A172 (cell line): ENCODE results near the gene XIRP1. TPM values are rescaled to one million over a fixed set of nuclear protein-coding genes. Genes with fewer than 3 reads are reported as not detected.
"Not testable (repeated sequence)": the region's sequence is repeated elsewhere in the genome, so short reads cannot be mapped to it uniquely, and the experiment has no call there.

Experiments used
- DNase-seq: peaks from one replicate; pipeline ENCODE4 v3.0.0-alpha.2; 2015; ENCODE audit warnings: low spot score
- total RNA-seq: library from RNA; depleted of rRNA; stranded (reverse); fragments of >200 nt; shearing (Covaris generic); gene quantifications from 2 replicates; pipeline ENCODE4 v1.2.3, GENCODE V29; 2014

XIRP1 gene
- total RNA-seq, 1 experiment from 2014 or later: not detected

DNA sequence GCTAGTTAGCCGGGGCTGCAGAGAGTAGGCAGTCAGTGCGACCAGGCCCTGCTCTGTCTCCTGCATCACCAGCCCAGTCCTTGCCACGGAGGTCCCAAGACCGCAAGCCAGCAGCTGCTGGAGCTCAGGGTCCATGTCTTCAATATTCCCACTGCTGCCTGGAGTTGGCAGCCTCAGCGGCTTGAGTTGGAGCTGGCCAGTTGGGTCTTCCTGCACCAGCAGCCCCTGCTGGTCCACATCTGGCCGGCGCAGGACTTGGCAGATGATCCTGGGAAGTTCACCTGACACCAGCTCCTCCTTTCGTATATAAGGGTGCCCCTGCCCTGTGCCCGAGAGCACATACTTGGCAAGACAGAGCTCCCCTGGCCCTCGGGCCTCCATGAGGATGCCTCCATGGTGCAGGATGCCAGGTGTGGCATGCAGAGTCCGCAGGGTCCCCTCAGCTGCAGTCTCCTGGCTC, 5.7 kb downstream of the XIRP1 start:
- no peak for DNase-seq

DNA sequence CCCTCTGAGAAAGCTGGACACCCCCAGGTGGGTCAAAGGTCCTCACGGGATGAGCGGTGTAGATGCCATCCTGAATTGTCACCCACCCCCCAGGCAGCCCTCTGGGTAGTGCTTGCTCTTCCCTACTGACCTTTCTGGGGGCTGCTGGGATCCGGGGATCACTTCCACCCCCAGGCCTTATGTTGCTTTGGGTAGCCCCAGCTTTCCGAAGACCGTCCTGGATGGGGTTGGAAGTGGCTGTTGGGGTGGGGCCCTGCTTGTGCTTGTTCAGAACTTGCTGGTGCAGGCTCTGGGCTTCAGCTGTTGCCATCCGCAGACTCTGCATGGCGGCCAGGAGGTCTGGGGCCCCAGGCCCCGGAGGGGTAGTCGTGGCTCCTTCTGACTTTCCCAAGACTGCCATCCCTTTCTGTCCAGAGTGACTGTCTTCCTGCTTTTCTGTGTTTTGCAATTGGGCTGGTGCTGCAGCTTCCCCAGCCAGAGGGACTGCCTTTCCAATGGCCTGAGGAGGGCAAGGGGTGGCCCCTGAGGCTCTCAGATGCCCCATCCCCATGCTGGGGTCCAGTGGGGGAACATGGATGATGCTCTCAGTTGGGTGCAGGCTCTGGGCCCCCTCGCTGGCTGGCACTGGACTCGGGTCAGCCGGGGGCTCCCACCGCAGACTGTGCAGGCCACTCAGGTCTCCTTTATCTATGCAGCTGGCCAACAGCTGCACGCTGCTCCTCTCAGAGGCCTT, 6.3 kb downstream of the XIRP1 start:
- DNase-seq: no peak

DNA sequence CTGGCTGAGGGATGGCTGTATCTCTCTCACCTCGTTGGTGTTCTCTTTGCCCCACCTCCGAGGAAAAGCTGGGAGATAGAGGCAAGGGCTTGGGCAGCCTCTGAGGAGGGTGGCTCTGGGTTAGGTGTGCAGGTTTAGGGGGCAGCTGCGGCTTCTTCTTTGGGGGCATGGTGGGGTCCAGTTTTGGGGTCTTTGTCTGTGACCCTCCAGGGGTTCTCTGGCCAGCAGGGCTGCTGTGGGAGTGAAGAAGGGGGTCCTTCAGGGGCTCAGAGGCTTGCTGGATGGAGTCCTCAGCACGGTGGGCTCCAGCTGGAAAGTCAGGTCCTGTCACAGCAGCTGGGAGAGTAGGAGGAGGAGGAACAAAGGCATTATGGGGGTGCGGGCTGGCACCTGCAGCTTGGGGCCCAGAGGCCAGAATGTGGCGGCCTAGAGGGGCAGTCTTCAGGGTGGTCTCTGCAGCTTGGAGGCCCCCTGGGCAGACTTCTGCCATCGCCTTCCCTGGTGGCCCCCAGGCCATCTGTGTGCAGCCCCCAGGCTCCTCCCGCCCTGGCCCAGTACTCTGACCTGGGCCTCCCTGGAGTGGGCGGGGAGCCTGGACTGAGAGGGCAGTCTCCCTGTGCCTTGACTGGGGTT, 7.0 kb downstream of the XIRP1 start:
- DNase-seq: no peak

DNA sequence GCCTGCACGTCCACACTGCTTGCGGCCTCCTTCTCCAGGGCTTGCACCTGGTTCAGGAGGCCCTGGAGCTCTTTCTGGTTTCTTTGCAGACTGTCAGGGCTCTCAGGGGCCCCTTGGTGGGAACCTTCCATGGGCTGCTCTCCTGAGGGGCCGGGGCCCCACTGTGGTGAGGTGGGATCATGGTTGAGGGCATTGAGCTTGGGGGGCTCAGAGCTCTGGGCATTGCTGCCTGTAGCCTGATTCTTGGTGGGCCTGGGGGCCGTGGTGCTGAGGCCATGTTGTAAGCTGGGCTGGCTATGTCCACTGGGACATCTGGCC, 7.5 kb downstream of the XIRP1 start:
- DNase-seq: no peak

DNA sequence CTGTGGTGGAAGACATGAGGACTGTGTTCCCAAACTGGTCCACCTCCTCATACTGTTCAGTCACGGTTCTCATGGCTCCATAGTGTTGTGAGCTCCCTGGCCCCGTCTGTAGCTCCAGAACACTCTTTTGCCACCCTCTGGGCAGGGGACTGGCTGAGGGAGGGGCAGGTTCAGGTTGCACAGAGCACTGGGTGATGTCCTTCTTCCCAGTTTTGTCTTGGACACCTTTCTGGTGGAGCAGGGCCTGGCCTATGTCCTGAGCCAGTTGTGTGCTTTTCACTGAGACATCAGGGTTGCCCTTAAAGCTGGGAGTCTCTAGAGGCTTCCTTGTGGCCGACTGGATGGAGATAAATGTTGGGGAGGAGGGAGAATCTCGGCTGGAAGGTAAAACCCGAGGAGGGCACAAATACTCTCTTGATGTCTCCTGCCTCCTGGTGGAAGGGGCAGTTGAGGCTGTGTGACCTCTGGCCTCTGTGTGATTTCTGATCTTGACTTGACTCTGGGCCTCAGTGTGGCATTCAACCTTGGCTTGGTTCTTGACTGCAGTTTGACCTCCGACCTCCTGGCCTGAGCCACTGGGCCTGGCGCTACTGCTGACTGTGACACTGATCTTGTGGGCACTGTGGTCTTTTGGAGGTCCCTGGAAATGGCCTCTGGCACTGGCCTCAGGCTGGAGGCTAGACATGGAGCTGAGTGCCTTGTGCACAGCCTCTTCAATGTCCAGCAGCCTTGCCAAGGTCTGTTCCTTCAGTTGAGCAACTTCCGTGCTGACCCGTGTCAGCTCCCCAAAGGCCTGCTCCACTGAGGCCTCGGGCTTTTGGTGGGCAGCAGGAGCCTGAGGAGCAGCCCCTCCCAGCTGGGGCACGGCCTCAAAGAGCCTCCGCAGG, 8.1 kb downstream of the XIRP1 start:
- no peak for DNase-seq

DNA sequence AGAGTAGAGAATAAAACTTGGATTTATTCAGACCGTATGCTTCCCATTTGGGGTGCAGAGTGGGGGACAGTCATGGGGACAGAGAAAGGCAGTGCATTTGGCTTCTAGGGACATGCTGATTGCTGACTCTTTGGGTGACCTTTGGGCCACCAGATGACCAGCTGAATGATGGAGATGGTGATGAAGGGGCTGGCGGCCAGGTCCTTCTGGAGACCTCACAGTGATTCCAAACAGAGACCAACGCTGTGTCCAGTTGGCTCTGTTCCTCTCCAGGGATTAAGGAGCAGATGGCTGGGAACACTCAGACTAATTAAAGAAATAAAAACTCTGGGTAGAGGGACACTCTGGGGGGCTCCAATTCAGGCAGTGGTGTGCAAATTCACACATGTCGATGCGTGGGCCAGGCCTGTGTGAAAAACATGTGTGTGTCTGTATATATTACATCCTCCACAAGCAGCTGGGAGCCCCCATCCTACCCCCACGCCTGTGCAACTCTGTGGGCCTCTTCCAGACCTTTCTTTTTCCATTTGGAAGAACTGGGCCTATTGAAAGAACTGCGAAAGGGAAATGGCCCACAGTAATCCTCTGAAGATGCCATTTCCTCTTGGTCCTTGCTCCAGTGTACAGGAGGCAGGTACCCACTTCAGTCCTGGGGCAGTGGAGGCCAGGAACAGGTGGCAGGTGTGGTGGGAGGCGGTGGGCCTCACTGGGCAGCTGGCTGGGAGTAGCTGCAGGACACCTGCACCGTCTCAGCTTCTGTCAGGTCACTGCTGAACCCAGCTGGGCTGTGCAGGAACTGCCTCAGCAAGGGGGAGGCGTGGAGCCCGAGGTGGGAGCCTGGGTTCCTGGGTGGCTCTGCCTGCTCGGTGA, 8.9 kb downstream of the XIRP1 start:
- no peak for DNase-seq

DNA sequence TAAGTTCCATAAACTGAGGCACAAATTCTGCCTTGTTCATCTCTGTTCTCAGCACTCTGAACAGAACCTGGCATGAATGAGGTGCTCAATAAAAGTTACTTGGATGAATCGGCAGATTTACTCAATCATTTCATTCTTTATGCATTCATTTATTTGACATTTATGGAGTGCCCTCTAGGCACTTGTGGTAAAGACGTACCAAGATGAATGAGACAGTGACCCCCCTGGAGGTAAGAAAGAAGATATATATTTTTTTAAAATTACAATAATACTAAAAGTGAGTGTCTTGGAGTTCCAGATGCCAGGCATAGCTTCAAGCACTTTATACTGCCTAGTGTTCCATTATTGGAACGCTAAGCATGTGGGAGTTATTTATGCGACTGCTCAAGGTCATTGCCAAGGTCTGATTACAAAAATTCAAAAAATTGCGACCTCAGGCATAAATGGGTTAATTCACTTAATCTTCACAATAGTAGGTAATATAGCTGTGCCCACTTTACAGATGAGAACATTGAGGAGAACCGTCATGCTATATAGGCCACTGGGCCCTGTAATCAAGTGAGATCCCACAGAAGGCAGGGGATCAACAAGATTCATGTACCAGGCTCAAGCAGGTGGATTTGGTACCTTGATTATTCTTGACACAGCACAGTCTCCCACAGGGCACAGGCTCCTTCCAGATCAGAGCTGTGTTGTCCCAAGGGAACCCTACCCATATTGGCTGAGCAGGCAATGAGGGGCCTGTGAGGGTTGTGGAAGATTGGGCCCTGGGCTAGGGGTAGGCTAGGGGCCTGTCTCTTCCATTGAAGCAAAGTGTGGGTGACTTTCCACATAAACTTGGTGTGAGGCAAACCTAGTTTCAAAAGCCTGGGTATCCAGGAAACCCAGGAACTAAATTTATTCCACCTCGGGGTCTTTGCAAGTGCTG, 10.7 kb downstream of the XIRP1 start:
- no peak for DNase-seq

DNA sequence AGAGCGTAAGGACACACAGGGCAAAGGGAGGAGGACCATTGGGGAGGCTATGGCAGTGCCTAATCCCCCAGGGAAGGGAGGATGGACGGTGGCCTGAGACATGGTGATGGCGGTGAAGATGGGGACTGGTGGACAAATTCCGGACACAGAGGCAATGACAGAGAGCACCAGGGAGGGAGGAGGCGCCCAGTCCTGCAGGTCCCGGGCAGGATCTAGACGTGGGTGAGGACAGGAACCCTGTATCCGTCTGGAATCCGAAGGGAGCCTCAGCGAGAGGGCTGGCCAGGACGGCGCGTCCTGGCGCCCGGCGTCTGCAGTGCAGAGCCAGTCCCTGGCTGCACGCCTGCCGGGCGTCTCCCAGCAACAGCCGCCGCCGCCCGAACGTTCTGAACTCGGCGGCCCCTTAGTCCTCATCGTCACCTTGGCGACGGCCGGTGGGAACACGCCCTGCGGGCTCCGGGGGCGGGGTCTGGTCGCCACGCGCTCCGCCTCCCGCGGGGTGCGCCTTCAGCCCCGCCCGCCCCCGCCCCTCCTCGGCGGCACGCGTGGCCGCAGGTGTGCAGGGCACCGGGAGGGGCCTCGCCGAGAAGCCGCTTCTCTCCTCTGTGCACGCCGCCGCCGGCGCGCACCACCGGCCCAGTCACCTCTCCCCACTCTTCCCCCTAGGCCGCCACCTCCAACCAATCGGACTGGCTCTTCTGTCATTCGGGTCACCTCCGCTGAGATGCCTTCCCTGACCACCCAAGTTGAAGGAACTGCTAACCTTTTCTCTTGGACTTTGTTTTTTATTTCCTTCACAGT, 11.6 kb downstream of the XIRP1 start:
- DNase-seq: peak; percentile 81

DNA sequence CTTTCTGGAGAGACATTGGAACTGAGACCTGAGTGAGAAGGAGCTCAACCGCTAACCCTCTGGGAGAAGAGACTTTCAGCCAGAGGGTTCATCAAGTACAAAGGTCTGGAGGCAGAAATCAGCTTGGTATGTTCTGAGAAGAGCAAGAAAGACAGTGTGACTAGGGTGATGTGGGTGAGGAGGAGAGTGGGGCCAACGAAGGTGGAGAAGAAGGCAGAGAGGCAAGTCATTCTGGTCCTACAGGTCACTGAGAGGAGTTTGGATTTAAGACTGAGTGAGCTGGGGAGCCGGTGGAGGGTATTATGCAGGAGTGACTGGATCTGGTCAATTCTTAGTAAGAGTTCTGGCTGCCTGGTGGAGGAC, 12.2 kb downstream of the XIRP1 start:
- no peak for DNase-seq

DNA sequence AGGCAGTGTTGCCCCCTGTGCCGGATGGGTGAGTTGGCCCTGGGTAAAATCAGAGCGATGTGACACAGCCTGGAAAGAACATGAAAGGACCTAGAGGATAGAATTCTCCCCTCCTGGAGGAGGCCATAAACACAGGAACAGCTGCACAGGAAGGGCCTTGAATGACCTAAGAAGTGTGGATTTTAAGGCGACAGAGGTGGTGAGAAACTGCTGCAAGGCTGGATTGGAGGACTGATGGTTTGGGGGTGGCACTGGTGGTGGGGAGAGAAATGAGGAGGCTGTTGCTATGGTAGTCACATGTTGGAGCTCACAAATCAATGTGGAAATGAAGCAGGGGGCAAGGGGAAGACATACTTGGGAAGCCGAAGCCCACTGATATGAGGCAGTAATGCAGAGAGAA, 13.8 kb downstream of the XIRP1 start:
- no peak for DNase-seq

DNA sequence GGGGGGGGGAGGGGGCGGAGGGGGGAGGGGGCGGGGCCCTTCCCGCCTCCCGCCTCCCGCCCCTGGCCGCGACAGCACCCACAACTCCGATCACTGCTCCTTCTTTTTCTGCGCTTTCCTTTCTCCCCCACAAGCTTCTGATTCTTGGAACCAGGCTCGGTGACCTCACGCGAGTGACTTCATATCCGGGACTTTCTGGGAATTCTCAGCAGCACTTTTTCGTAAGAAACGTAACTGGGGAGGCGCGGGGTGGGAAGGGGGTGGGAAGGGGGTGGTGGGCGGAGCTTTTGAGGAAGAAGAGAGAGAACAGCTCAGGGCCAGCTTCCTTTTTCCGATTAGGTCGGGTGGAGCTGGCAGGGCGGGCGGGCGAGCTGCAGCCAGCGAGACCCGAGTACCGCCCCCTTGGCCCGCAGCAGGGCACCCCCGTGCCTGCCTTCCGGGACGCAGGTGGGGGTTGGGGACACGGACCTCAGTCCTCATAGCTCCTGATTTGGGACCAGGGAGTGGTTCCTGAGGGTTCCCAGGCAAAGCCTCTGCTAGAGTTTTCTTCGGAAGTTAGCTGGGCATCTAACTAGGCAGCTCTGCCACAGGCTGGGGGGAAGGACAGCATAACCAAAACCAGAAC, 14.6 kb downstream of the XIRP1 start:
- peak; percentile 91 for DNase-seq

DNA sequence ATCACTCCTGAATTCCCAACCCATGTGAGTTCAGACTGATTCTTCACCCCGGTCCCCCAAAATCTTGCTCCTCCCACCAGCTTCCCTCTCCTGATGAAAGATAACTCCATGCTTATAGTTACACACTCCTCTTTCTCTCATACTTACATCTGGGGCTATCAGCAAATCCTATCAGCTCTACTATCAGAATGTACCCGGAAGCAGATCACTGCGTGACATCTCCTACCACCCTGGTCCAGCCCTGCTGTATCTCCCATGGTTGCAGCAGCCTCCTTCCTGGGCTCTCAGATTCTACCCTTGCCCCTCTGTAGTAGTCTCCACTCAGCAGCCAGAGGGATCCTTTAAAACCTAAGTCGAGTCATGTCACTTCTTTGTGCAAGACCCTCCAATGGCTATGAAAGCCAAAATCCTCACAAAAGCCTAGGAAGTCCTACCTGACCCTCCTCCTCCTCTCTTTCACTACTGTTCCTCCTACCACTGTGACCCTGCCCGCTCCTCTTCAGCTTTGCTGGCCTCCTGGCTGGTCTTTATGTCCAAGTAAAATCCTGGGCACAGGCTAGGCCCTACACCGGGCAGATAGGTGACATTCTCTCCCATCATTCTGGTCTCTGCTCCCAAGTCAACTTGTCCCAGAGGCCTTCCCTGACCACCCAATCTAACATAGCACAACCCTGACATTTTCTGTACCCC, 16.2 kb downstream of the XIRP1 start:
- DNase-seq: no peak

DNA sequence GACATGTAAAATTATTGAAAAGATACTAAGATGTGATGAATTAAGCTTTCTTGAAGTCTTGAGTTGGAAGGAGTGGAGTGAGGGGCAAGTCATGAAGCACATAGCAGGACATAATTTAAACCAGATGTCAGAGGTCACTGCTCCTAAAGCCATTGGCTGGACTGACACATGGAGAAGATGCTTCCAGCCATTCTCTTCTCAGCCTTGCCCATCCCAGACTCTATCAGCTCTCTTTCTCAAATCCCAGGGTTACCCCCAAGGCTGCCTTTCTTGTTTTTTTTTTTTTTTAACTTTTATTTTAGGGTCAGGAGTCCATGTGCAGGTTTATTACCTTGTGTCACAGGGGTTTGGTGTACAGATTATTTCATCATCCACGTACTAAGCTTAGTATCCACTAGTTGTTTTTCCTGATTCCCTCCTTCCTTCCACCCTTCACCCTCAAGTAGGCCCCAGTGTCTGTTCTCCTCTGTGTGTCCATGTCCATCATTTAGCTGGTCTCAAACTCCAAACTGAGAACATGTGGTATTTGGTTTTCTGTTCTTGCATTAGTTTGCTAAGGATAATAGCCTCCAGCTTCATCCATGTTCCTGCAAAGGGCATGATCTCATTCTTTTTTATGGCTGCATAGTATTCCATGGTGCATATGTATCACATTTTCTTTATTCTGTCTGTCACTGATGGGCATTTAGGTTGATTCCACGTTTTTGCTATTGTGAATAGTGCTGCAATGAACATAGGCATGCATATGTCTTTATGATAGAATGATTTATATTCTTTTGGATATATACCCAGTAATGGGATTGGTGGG, 18.9 kb downstream of the XIRP1 start:
- no peak for DNase-seq

DNA sequence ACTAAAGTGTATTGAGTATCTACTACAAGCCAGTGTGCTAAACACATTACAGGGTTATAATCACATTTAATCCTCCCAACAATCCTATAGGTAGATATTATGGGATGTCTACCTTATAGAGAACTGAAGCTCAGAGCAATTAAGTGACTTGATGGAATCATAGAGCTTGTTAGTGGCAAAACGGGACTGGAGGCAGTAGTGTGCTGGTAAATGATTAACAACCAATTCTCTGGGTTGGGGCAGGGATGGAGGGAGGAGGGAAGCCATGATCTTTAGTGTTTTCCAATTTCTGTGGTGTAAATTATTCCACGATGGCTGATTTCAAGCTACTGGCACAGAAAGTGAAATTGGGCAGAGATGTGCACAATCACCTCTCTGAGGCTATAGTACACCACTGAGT, 20.5 kb downstream of the XIRP1 start:
- no peak for DNase-seq

DNA sequence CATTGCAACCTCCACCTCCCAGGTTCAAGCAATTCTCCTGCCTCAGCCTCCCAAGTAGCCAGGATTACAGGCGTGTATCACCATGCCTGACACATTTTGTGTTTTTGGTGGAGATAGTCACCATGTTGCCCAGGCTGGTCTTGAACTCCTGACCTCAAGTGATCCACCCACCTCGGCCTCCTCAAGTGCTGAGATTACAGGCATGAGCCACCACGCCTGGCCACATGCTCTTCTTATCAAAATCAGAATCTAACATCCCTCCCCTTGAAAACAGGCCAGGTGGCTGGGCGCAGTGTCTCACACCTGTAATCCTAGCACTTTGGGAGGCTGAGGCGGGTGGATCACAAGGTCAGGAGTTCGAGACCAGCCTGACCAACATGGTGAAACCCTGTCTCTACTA, 21.5 kb downstream of the XIRP1 start:
- not testable (repeated sequence) for DNase-seq

DNA sequence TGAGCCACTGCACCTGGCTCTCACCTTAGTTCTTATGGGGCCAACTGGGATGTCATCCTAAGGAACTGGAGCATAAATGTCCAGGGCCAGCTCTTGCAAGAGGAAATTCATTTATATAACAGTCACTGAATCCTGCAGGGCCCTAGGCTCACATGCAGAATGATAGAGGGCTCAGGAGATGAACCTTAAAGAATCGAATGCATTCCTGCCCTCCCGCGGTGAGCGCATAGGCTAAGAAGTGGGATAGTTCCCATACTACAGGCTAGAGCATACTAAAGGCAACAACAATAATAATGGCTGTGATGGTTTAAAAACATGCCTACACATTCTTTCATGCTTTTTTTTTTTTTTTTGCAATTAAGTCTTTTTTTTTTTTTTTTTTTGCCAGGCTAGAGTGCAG, 21.9 kb downstream of the XIRP1 start:
- DNase-seq: no peak

DNA sequence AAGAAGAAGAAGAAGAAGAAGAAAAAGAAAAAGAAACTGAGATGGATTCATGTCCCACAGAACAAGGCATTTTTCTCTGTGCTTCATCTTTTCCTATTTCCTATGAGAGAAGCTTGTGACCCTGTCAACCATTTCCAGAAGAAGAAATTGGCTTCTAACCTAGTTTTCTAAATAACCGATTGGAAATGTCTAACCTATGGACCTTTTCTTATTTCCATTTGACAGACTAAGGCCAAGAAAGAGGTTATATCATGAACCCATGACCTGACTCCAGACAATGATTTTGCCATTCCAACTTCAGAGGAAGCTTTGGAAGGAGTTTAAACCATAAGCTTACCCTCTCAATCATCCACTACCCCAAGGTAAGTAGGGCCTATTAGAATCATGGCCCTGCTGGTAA, 22.7 kb downstream of the XIRP1 start:
- DNase-seq: no peak
